ENCODE measurements around the gene TTC12. TPM values are rescaled to one million over a fixed set of nuclear protein-coding genes. Genes with fewer than 3 reads are reported as not detected.

TTC12 gene
- total RNA-seq, 1 experiment from 2014 or later: 30.5 TPM

GRCh38 chr11:113329725-113330124, 15.3 kb downstream of the TTC12 start:
- no peak for DNase-seq (ENCODE audit: unreplicated experiment)
- H3K4me1 Mint-ChIP-seq (ENCODE audit: insufficient read depth, unreplicated experiment): no peaks in the 10 kb centered on the region
- intact Hi-C loops (cut with micrococcal nuclease): no loop called here
- no peaks in the 10 kb centered on the region for H3K9me3 Mint-ChIP-seq (ENCODE audit: unreplicated experiment)
- H3K27me3 Mint-ChIP-seq (ENCODE audit: insufficient read depth, unreplicated experiment): no peaks in the 10 kb centered on the region
- H3K27ac Mint-ChIP-seq (ENCODE audit: low read depth, unreplicated experiment): no peak overlapping the region
- no TSS peak for BruUV-seq (replicated peaks)
- ChIA-PET CTCF (no interaction called here), POLR2A (no interaction called here)
- TF ChIP-seq, protein P1, sequence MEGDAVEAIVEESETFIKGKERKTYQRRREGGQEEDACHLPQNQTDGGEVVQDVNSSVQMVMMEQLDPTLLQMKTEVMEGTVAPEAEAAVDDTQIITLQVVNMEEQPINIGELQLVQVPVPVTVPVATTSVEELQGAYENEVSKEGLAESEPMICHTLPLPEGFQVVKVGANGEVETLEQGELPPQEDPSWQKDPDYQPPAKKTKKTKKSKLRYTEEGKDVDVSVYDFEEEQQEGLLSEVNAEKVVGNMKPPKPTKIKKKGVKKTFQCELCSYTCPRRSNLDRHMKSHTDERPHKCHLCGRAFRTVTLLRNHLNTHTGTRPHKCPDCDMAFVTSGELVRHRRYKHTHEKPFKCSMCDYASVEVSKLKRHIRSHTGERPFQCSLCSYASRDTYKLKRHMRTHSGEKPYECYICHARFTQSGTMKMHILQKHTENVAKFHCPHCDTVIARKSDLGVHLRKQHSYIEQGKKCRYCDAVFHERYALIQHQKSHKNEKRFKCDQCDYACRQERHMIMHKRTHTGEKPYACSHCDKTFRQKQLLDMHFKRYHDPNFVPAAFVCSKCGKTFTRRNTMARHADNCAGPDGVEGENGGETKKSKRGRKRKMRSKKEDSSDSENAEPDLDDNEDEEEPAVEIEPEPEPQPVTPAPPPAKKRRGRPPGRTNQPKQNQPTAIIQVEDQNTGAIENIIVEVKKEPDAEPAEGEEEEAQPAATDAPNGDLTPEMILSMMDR (IDR thresholded peaks at IDR 0.05; ENCODE audit: unreplicated experiment): no peak
- H3K36me3 Mint-ChIP-seq (ENCODE audit: insufficient read depth, unreplicated experiment): peaks cover 50% of the 10 kb centered on the region
- H3K4me3 Mint-ChIP-seq (ENCODE audit: unreplicated experiment): no peak overlapping the region

- BruUV-seq (replicated peaks): no TSS peak
- no peak overlapping the region for H3K27ac Mint-ChIP-seq (ENCODE audit: low read depth, unreplicated experiment)
- H3K27me3 Mint-ChIP-seq (ENCODE audit: insufficient read depth, unreplicated experiment): no peaks in the 10 kb centered on the region
- no peak overlapping the region for H3K4me3 Mint-ChIP-seq (ENCODE audit: unreplicated experiment)
- no peak for DNase-seq (ENCODE audit: unreplicated experiment)
- no peaks in the 10 kb centered on the region for H3K4me1 Mint-ChIP-seq (ENCODE audit: insufficient read depth, unreplicated experiment)
- H3K9me3 Mint-ChIP-seq (ENCODE audit: unreplicated experiment): no peaks in the 10 kb centered on the region
- H3K36me3 Mint-ChIP-seq (ENCODE audit: insufficient read depth, unreplicated experiment): peaks cover 50% of the 10 kb centered on the region
- intact Hi-C loops (cut with micrococcal nuclease): no loop called here
- TF ChIP-seq, protein P1 (IDR thresholded peaks at IDR 0.05; ENCODE audit: unreplicated experiment): no peak
- POLR2A ChIA-PET: interaction anchor here (0.6 to 0.8 kb wide), 2 partner anchors 17 to 221 kb away, joined by 3 read pairs; partner anchors contain the start of gene TTC12
- CTCF ChIA-PET: interaction anchor here (0.8 to 1.6 kb wide), 5 partner anchors 13 to 399 kb away, joined by 3 to 9 read pairs (median 5); no protein-coding TSS in a partner anchor
Measured at GRCh38 chr11:113331441-113331840, 17.1 kb downstream of the TTC12 start.

- no peak for DNase-seq (ENCODE audit: unreplicated experiment)
- H3K4me3 Mint-ChIP-seq (ENCODE audit: unreplicated experiment): no peak overlapping the region
- H3K9me3 Mint-ChIP-seq (ENCODE audit: unreplicated experiment): no peaks in the 10 kb centered on the region
- no peak overlapping the region for H3K27ac Mint-ChIP-seq (ENCODE audit: low read depth, unreplicated experiment)
- CTCF ChIA-PET: interaction anchor here (0.8 to 1.6 kb wide), 5 partner anchors 14 to 398 kb away, joined by 3 to 9 read pairs (median 5); no protein-coding TSS in a partner anchor
- H3K36me3 Mint-ChIP-seq (ENCODE audit: insufficient read depth, unreplicated experiment): peaks cover 52% of the 10 kb centered on the region
- TF ChIP-seq, protein P1 (IDR thresholded peaks at IDR 0.05; ENCODE audit: unreplicated experiment): no peak
- intact Hi-C loops (cut with micrococcal nuclease): no loop called here
- POLR2A ChIA-PET: interaction anchor here (0.6 to 0.8 kb wide), 2 partner anchors 18 to 220 kb away, joined by 3 read pairs; partner anchors contain the start of gene TTC12
- H3K4me1 Mint-ChIP-seq (ENCODE audit: insufficient read depth, unreplicated experiment): no peaks in the 10 kb centered on the region
- H3K27me3 Mint-ChIP-seq (ENCODE audit: insufficient read depth, unreplicated experiment): no peaks in the 10 kb centered on the region
- BruUV-seq (replicated peaks): no TSS peak
Measured at GRCh38 chr11:113332023-113332422, 17.6 kb downstream of the TTC12 start.

DNA sequence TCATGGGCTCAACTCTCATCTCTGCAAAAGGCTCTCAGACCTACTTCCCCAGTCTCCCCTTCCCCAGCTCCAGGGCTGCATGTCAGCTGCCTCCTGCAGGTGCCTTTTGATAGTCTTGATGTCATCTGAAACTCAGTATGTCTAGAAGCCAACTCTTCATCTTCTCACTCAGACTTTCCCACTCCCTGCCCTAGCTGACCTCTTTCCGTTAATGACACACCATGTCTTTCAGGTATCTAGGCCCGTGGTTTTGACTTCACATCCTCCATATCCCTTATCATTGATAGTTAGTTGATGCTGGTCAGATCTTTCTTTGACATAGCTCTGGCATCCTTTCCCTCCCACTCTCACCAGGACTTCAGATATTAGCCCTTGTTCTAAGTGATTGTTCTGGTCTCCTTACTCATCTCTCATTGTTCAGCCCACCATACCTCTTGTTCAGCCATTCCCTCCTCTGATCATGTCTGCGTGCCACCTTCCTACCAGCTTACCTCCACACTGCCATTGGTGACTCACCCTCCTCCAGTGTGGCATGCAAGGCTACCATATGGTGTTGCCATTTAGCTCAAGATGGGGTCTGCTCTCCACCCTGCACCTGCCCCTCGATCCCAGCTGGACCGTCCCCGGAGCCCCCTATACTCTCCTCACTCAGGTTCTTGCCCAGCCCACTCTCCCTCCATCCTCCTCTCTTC, 18.4 kb downstream of the TTC12 start:
- POLR2A ChIA-PET: interaction anchor here (0.7 kb wide), 2 partner anchors 9 to 10 kb away, joined by 3 read pairs; no protein-coding TSS in a partner anchor
- intact Hi-C loops (cut with micrococcal nuclease): no loop called here
- no TSS peak for BruUV-seq (replicated peaks)
- Mint-ChIP-seq H3K27ac (ENCODE audit: low read depth, unreplicated experiment) (peak overlapping the region; percentile 21), H3K36me3 (ENCODE audit: insufficient read depth, unreplicated experiment) (peaks cover 45% of the 10 kb centered on the region), H3K9me3 (ENCODE audit: unreplicated experiment) (no peaks in the 10 kb centered on the region), H3K4me1 (ENCODE audit: insufficient read depth, unreplicated experiment) (no peaks in the 10 kb centered on the region), H3K4me3 (ENCODE audit: unreplicated experiment) (no peak overlapping the region), H3K27me3 (ENCODE audit: insufficient read depth, unreplicated experiment) (no peaks in the 10 kb centered on the region)
- TF ChIP-seq, protein P1 (IDR thresholded peaks at IDR 0.05; ENCODE audit: unreplicated experiment): no peak
- CTCF ChIA-PET: interaction anchor here (0.5 to 1.6 kb wide), 7 partner anchors 8 to 1767 kb away, joined by 3 to 9 read pairs (median 4); no protein-coding TSS in a partner anchor
- no peak for DNase-seq (ENCODE audit: unreplicated experiment)
